ENCODE data around the gene PYURF. TPM values are rescaled to one million over a fixed set of nuclear protein-coding genes. Genes with fewer than 3 reads are reported as not detected.

Gene PYURF
- total RNA-seq, 1 donor from 2014 or later, result 49.8 TPM

GRCh38 chr4:88533088-88533790 lies 9.7 kb upstream of the PYURF start:
- Mint-ChIP-seq H3K4me3 (ENCODE audit: unreplicated experiment) (no peak overlapping the region), H3K9me3 (ENCODE audit: unreplicated experiment) (no peaks in the 10 kb centered on the region), H3K27ac (ENCODE audit: unreplicated experiment) (no peak overlapping the region), H3K36me3 (ENCODE audit: low read depth, unreplicated experiment) (no peaks in the 10 kb centered on the region), H3K4me1 (ENCODE audit: unreplicated experiment) (no peaks in the 10 kb centered on the region), H3K27me3 (ENCODE audit: unreplicated experiment) (no peaks in the 10 kb centered on the region)
- no peak for DNase-seq (ENCODE audit: low spot score)
- TF ChIP-seq, protein P1, sequence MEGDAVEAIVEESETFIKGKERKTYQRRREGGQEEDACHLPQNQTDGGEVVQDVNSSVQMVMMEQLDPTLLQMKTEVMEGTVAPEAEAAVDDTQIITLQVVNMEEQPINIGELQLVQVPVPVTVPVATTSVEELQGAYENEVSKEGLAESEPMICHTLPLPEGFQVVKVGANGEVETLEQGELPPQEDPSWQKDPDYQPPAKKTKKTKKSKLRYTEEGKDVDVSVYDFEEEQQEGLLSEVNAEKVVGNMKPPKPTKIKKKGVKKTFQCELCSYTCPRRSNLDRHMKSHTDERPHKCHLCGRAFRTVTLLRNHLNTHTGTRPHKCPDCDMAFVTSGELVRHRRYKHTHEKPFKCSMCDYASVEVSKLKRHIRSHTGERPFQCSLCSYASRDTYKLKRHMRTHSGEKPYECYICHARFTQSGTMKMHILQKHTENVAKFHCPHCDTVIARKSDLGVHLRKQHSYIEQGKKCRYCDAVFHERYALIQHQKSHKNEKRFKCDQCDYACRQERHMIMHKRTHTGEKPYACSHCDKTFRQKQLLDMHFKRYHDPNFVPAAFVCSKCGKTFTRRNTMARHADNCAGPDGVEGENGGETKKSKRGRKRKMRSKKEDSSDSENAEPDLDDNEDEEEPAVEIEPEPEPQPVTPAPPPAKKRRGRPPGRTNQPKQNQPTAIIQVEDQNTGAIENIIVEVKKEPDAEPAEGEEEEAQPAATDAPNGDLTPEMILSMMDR (IDR thresholded peaks at IDR 0.05; ENCODE audit: unreplicated experiment), result no peak

- Mint-ChIP-seq H3K36me3 (ENCODE audit: low read depth, unreplicated experiment) (no peaks in the 10 kb centered on the region), H3K27me3 (ENCODE audit: unreplicated experiment) (peaks cover 3% of the 10 kb centered on the region), H3K4me3 (ENCODE audit: unreplicated experiment) (no peak overlapping the region), H3K27ac (ENCODE audit: unreplicated experiment) (no peak overlapping the region), H3K4me1 (ENCODE audit: unreplicated experiment) (no peaks in the 10 kb centered on the region), H3K9me3 (ENCODE audit: unreplicated experiment) (no peaks in the 10 kb centered on the region)
- TF ChIP-seq, protein P1 (IDR thresholded peaks at IDR 0.05; ENCODE audit: unreplicated experiment), result no peak
- no peak for DNase-seq (ENCODE audit: low spot score)
Measured at GRCh38 chr4:88531549-88531948, 8.0 kb upstream of the PYURF start.

GRCh38 chr4:88528861-88529260 lies 5.3 kb upstream of the PYURF start:
- H3K27ac Mint-ChIP-seq (ENCODE audit: unreplicated experiment), result no peak overlapping the region
- H3K4me3 Mint-ChIP-seq (ENCODE audit: unreplicated experiment), result no peak overlapping the region
- H3K9me3 Mint-ChIP-seq (ENCODE audit: unreplicated experiment), result no peaks in the 10 kb centered on the region
- no peaks in the 10 kb centered on the region for H3K36me3 Mint-ChIP-seq (ENCODE audit: low read depth, unreplicated experiment)
- peaks cover 4% of the 10 kb centered on the region for H3K4me1 Mint-ChIP-seq (ENCODE audit: unreplicated experiment)
- no peak for DNase-seq (ENCODE audit: low spot score)
- TF ChIP-seq, protein P1 (IDR thresholded peaks at IDR 0.05; ENCODE audit: unreplicated experiment), result no peak
- peaks cover 3% of the 10 kb centered on the region for H3K27me3 Mint-ChIP-seq (ENCODE audit: unreplicated experiment)

DNA sequence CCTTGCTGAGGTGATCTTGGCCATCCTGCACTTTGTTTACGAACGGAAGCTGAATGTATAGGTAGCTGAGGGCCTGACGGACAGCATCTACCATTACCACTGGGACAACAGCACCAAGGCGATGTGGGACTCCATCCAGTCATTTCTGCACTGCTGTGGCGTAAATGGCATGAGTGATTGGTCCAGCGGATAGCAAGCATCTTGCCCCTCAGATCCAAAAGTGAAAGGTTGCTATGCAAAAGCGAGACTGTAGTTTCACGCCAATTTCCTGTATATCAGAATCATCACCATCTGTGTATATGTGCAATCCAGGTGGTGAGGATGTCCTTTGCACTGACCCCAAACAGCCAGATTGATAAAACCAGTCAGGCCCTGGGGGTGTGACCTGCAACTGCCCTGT lies 4.2 kb upstream of the PYURF start:
- no peak for DNase-seq (ENCODE audit: low spot score)
- no peaks in the 10 kb centered on the region for H3K36me3 Mint-ChIP-seq (ENCODE audit: low read depth, unreplicated experiment)
- no peak overlapping the region for H3K4me3 Mint-ChIP-seq (ENCODE audit: unreplicated experiment)
- TF ChIP-seq, protein P1 (IDR thresholded peaks at IDR 0.05; ENCODE audit: unreplicated experiment), result no peak
- H3K27ac Mint-ChIP-seq (ENCODE audit: unreplicated experiment), result no peak overlapping the region
- no peaks in the 10 kb centered on the region for H3K9me3 Mint-ChIP-seq (ENCODE audit: unreplicated experiment)
- peaks cover 3% of the 10 kb centered on the region for H3K27me3 Mint-ChIP-seq (ENCODE audit: unreplicated experiment)
- peaks cover 5% of the 10 kb centered on the region for H3K4me1 Mint-ChIP-seq (ENCODE audit: unreplicated experiment)

GRCh38 chr4:88526221-88526815 lies 2.7 kb upstream of the PYURF start:
- Mint-ChIP-seq H3K27me3 (ENCODE audit: unreplicated experiment) (peaks cover 3% of the 10 kb centered on the region), H3K36me3 (ENCODE audit: low read depth, unreplicated experiment) (no peaks in the 10 kb centered on the region), H3K4me1 (ENCODE audit: unreplicated experiment) (peaks cover 16% of the 10 kb centered on the region), H3K27ac (ENCODE audit: unreplicated experiment) (no peak overlapping the region), H3K4me3 (ENCODE audit: unreplicated experiment) (no peak overlapping the region), H3K9me3 (ENCODE audit: unreplicated experiment) (no peaks in the 10 kb centered on the region)
- DNase-seq (ENCODE audit: low spot score), result no peak
- TF ChIP-seq, protein P1 (IDR thresholded peaks at IDR 0.05; ENCODE audit: unreplicated experiment), result no peak

Measured in endothelial cell (in vitro differentiated cells).